Endothelial cell of umbilical vein (primary cell): ENCODE measurements around the gene BUD31. TPM values are rescaled to one million over a fixed set of nuclear protein-coding genes. Genes with fewer than 3 reads are reported as not detected.
A peak's percentile ranks its signal among the peaks of the same experiment; 100 is the strongest.

Source experiments
- BruUV-seq: library from RNA; stranded (reverse); fragments of 400-500 nt; replicated peaks from 2 replicates; lab custom pipeline; 2021; lab: Mats Ljungman, UMichigan
- CTCF ChIA-PET: fragments of 300-600, 350-600 bp; sonication (Branson Sonifier 250); formaldehyde crosslinking; loops from one replicate; lab custom pipeline; 2021; ENCODE audit warnings: antibody characterized with exemption, inconsistent platforms; lab: Charles Lee
- POLR2A ChIA-PET: fragments of 300-600, 350-600 bp; sonication (Branson Sonifier 250); formaldehyde crosslinking; loops from one replicate; lab custom pipeline; 2021; ENCODE audit warnings: antibody characterized with exemption, inconsistent platforms; lab: Charles Lee
- DNase-seq: peaks from one replicate; pipeline ENCODE4 v3.0.0-alpha.2; 2011; ENCODE audit warnings: low read depth, low spot score
- FAIRE-seq: peaks from 2 replicates; lab custom pipeline; 2011; peaks lifted over from hg19 to GRCh38; lab: Jason Lieb, UNC
- H2AFZ ChIP-seq: 2 replicates; pipeline ENCODE4 v1.6.0; 2012; ENCODE audit warnings: low read depth, low read length, control low read depth, inconsistent platforms
- H3K27ac ChIP-seq: 2 replicates; pipeline ENCODE4 v1.5.1; 2011; ENCODE audit warnings: low read depth, mild to moderate bottlenecking, control low read depth, low read length, moderate library complexity; ENCODE audit not compliant: insufficient read depth
- H3K27me3 ChIP-seq, 2 experiments: 2 replicates each; pipeline versions ENCODE4 v1.6.0 to v1.6.1; 2011; ENCODE audit warnings: low read length in 2 of 2, mixed read lengths in 1 of 2; ENCODE audit not compliant: control insufficient read depth in 2 of 2, insufficient read depth in 2 of 2
- H3K36me3 ChIP-seq, 2 experiments: 2 replicates in 1 of 2; 3 replicates in 1 of 2; pipeline ENCODE4 v1.5.1; 2011; ENCODE audit warnings: low read length in 2 of 2, mild to moderate bottlenecking in 1 of 2, moderate library complexity in 1 of 2; ENCODE audit not compliant: control insufficient read depth in 2 of 2, insufficient read depth in 2 of 2; ENCODE audit errors: extremely low read depth in 1 of 2
- H3K4me1 ChIP-seq: 3 replicates; pipeline ENCODE4 v1.5.1; 2011; ENCODE audit warnings: mild to moderate bottlenecking, low read length; ENCODE audit not compliant: control insufficient read depth, insufficient read depth; ENCODE audit errors: extremely low read depth
- H3K4me2 ChIP-seq: 2 replicates; pipeline ENCODE4 v1.6.1; 2011; ENCODE audit warnings: low read length, control low read depth, mixed read lengths; ENCODE audit not compliant: insufficient read depth
- H3K4me3 ChIP-seq, 3 experiments: fragments of 200-600 bp in 1 of 3; sonication (generic), shearing (Covaris generic) in 1 of 3; replicated peaks in 1 of 3; 2 replicates each; pipeline ENCODE4 v1.5.1; 2011 to 2016; ENCODE audit warnings: control low read depth in 3 of 3, low read length in 3 of 3, mild to moderate bottlenecking in 2 of 3, inconsistent platforms in 1 of 3, low read depth in 1 of 3, moderate library complexity in 1 of 3; ENCODE audit not compliant: insufficient read depth in 1 of 3
- H3K79me2 ChIP-seq: 2 replicates; pipeline ENCODE4 v1.6.0; 2012; ENCODE audit warnings: low read length, inconsistent platforms; ENCODE audit not compliant: control insufficient read depth, insufficient read depth
- H3K9ac ChIP-seq: replicated peaks from 2 replicates; pipeline ENCODE3; 2011; ENCODE audit warnings: low read length, control low read depth; ENCODE audit not compliant: insufficient read depth; ENCODE audit errors: extremely low read depth
- H3K9me1 ChIP-seq: replicated peaks from 3 replicates; pipeline ENCODE4 v1.6.0; 2011; ENCODE audit warnings: mild to moderate bottlenecking, low read length; ENCODE audit not compliant: control insufficient read depth, insufficient read depth; ENCODE audit errors: extremely low read depth
- H3K9me3 ChIP-seq: replicated peaks from 2 replicates; pipeline ENCODE4 v1.5.1; 2012; ENCODE audit warnings: low read length, inconsistent platforms; ENCODE audit not compliant: control insufficient read depth, insufficient read depth
- H4K20me1 ChIP-seq: replicated peaks from 2 replicates; pipeline ENCODE3; 2011; ENCODE audit warnings: mild to moderate bottlenecking, low read length; ENCODE audit not compliant: control insufficient read depth, insufficient read depth; ENCODE audit errors: extremely low read depth
- CTCF ChIP-seq, 2 donors: IDR thresholded peaks; 1 replicate in 1 of 2; 2 replicates in 1 of 2; pipeline ENCODE4 v1.5.1; 2011; ENCODE audit warnings: low read length in 2 of 2, mild to moderate bottlenecking in 2 of 2, moderate library complexity in 2 of 2, control low read depth in 1 of 2, inconsistent platforms in 1 of 2, low read depth in 1 of 2; ENCODE audit not compliant: insufficient read depth in 1 of 2; ENCODE audit errors: extremely low read depth in 1 of 2
- EZH2 ChIP-seq: IDR thresholded peaks from 2 replicates; pipeline ENCODE4 v1.6.1; 2012; ENCODE audit warnings: borderline replicate concordance, low read depth, mild to moderate bottlenecking, moderate library complexity, low read length, inconsistent platforms; ENCODE audit not compliant: severe bottlenecking
- FOS ChIP-seq: IDR thresholded peaks from 2 replicates; pipeline ENCODE4 v1.6.1; 2011; ENCODE audit warnings: mild to moderate bottlenecking, low read length, moderate library complexity, borderline replicate concordance; ENCODE audit not compliant: insufficient read depth
- JUN ChIP-seq: IDR thresholded peaks from 2 replicates; pipeline ENCODE4 v1.6.1; 2011; ENCODE audit warnings: borderline replicate concordance, low read depth; ENCODE audit not compliant: insufficient read length, insufficient read depth
- MYC ChIP-seq: IDR thresholded peaks from one replicate; pipeline ENCODE4 v1.6.1; 2011; ENCODE audit warnings: mild to moderate bottlenecking, low read depth, low read length
- POLR2A ChIP-seq: IDR thresholded peaks from 2 replicates; pipeline ENCODE4 v1.6.1; 2012; ENCODE audit warnings: low read depth, mild to moderate bottlenecking, control low read depth, low read length
- POLR2AphosphoS5 ChIP-seq: IDR thresholded peaks from 2 replicates; pipeline ENCODE4 v1.6.1; 2012; ENCODE audit warnings: low read depth, mild to moderate bottlenecking, control low read depth, low read length, moderate library complexity; ENCODE audit not compliant: insufficient read depth
- dilution Hi-C: fragments of 300-500 bp; cut with MboI; formaldehyde crosslinking; loops from one replicate; pipeline ENCODE4 v1.15.0; 2019; ENCODE audit warnings: low sequenced_read_pairs; ENCODE audit not compliant: extremely low pct_ligation_motif_present
- intact Hi-C: fragments of 100-400 bp; cut with micrococcal nuclease; formaldehyde crosslinking; loops from one replicate; pipeline ENCODE4 v1.10.0; 2022
- polyA plus RNA-seq, 4 experiments: library from polyadenylated mRNA; depleted of rRNA in 3 of 4; stranded (reverse) in 3 of 4; unstranded in 1 of 4; fragments of >200 nt; gene quantifications; 2 replicates each; pipeline versions ENCODE4 v1.2.1 to v1.2.3, GENCODE V29; 2011 to 2012; ENCODE audit warnings: missing spikeins in 1 of 4
- total RNA-seq: library from RNA; stranded (reverse); gene quantifications from 2 replicates; pipeline ENCODE4 v1.2.3, GENCODE V29; 2021

BUD31 gene
- total and polyA plus RNA-seq, 2 donors (not counting 3 experiments of a cell fraction or from before 2014, with no cell fraction given) = 67.8 to 122 TPM

GRCh38 chr7:99374111-99375064 is 34.4 kb upstream of the BUD31 start, which contains the start of gene ARPC1B:
Gene ARPC1B (plus strand): TSS chr7:99374730. CDS start chr7:99385715, 10,985 bp downstream.
- peak within 1 kb of the TSS; percentile 69 for H3K4me2 ChIP-seq
- H3K9me3 ChIP-seq = no peaks in the 10 kb centered on the region

More at GRCh38 chr7:99374111-99375064, 34.4 kb upstream of the BUD31 start, which contains the start of gene ARPC1B:
- Histone ChIP-seq H3K9me1 (no peaks in the 10 kb centered on the region), H3K4me3 (peak within 1 kb of the TSS; percentile 66 to 95 (median 77)), H3K4me1 (peaks cover 16% of the 10 kb centered on the region), H3K27ac (peak within 1 kb of the TSS; percentile 76), H3K9ac (peak within 1 kb of the TSS; percentile 71), H2AFZ (peak within 1 kb of the TSS; percentile 88), H4K20me1 (no peaks in the 10 kb centered on the region), H3K79me2 (peaks cover 20% of the 10 kb centered on the region), H3K27me3 (no peaks in the 10 kb centered on the region), H3K36me3 (peaks cover 3 to 9% of the 10 kb centered on the region in 2 experiments)
- POLR2A ChIA-PET = interaction anchor here (0.8 kb wide), 1 partner anchor 30 kb away, joined by 5 read pairs; no protein-coding TSS in a partner anchor
- peak; percentile 60 for DNase-seq
- FAIRE-seq = peak; percentile 49
- TF ChIP-seq FOS (no peak), JUN (no peak), EZH2 (no peak), CTCF (IDR thresholded peaks at IDR 0.05; ENCODE audit: extremely low read depth in 1 of 2, insufficient read depth in 1 of 2, low read depth in 1 of 2, low read length in 2 of 2) (no peak), MYC (no peak), POLR2AphosphoS5 (peak; percentile 93), POLR2A (peak; percentile 85)
- BruUV-seq = no TSS peak
- dilution Hi-C loops (no loop called here), intact Hi-C loops (loop anchor here (1.0 kb wide), 1 partner anchor 34 kb away; the partner anchor contains the start of genes BUD31 and PDAP1)
- CTCF ChIA-PET = interaction anchor here (0.6 to 2.1 kb wide), 4 partner anchors 9 to 34 kb away, joined by 3 to 6 read pairs (median 4); partner anchors contain the start of genes BUD31 and PDAP1
